PC-9 (cell line): ENCODE results near the gene SORCS2. TPM values are rescaled to one million over a fixed set of nuclear protein-coding genes. Genes with fewer than 3 reads are reported as not detected.
A peak's percentile ranks its signal among the peaks of the same experiment; 100 is the strongest.

ENCODE experiments used
- BruUV-seq: library from RNA; stranded (reverse); fragments of 400-500 nt; replicated peaks from 2 replicates; lab custom pipeline; 2021; lab: Mats Ljungman, UMichigan
- CTCF ChIA-PET: fragments of 300-600 bp; sonication (Branson Sonifier 250); formaldehyde crosslinking; loops from one replicate; lab custom pipeline; 2022; ENCODE audit warnings: antibody characterized with exemption; lab: Charles Lee
- POLR2A ChIA-PET: fragments of 300-600 bp; sonication (Branson Sonifier 250); formaldehyde crosslinking; loops from one replicate; lab custom pipeline; 2022; ENCODE audit warnings: antibody characterized with exemption; ENCODE audit not compliant: unreplicated experiment; lab: Charles Lee
- DNase-seq, 2 experiments: peaks; one replicate each; pipeline versions ENCODE4 v3.0.0 to v3.0.0-alpha.2; 2015 to 2022; ENCODE audit warnings: mixed read lengths in 1 of 2
- H2AFZ ChIP-seq: fragments of 200-600 bp; sonication (generic); 2 replicates; pipeline ENCODE4 v1.8.1; 2017; ENCODE audit warnings: antibody characterized with exemption
- H3F3A ChIP-seq: fragments of 200-600 bp; sonication (generic); 2 replicates; pipeline ENCODE4 v1.8.1; 2017; ENCODE audit warnings: antibody characterized with exemption, mild to moderate bottlenecking, low read depth; ENCODE audit not compliant: insufficient read depth
- H3K27ac ChIP-seq: fragments of 200-600 bp; sonication (generic); 2 replicates; pipeline ENCODE4 v1.6.1; 2016; ENCODE audit warnings: mixed run types
- H3K27me3 ChIP-seq: fragments of 200-600 bp; sonication (generic); 2 replicates; pipeline ENCODE4 v1.6.1; 2016; ENCODE audit warnings: low read depth, mixed run types; ENCODE audit not compliant: insufficient read depth
- H3K36me3 ChIP-seq: fragments of 200-600 bp; sonication (generic); 2 replicates; pipeline ENCODE4 v1.6.1; 2016; ENCODE audit warnings: low read depth, mixed run types
- H3K4me1 ChIP-seq: fragments of 200-600 bp; sonication (generic); replicated peaks from 2 replicates; pipeline ENCODE4 v1.6.1; 2016; ENCODE audit warnings: mixed run types; ENCODE audit not compliant: insufficient read depth
- H3K4me2 ChIP-seq: fragments of 200-600 bp; sonication (generic); 2 replicates; pipeline ENCODE4 v1.6.1; 2017; ENCODE audit warnings: mixed run types
- H3K4me3 ChIP-seq: fragments of 200-600 bp; sonication (generic); 2 replicates; pipeline ENCODE4 v1.6.1; 2016; ENCODE audit warnings: mixed run types
- H3K79me2 ChIP-seq: fragments of 200-600 bp; sonication (generic); 2 replicates; pipeline ENCODE4 v1.6.1; 2017; ENCODE audit warnings: low read depth, mixed run types
- H3K9me2 ChIP-seq: fragments of 200-600 bp; sonication (generic); 2 replicates; pipeline ENCODE4 v1.8.1; 2017; ENCODE audit warnings: mild to moderate bottlenecking; ENCODE audit not compliant: insufficient read depth
- H3K9me3 ChIP-seq: fragments of 200-600 bp; sonication (generic); 2 replicates; pipeline ENCODE4 v1.8.1; 2016; ENCODE audit warnings: low read depth; ENCODE audit not compliant: insufficient read depth
- H4K20me1 ChIP-seq: fragments of 200-600 bp; sonication (generic); 2 replicates; pipeline ENCODE4 v1.8.1; 2017; ENCODE audit not compliant: insufficient read depth
- EZH2 ChIP-seq: fragments of 200-600 bp; sonication (generic); IDR thresholded peaks from 2 replicates; pipeline ENCODE4 v1.8.0; 2017; ENCODE audit warnings: antibody characterized with exemption, low read depth
- intact Hi-C: fragments of 100-400 bp; cut with micrococcal nuclease; formaldehyde crosslinking; loops from one replicate; pipeline ENCODE4 v1.10.0; 2022; ENCODE audit not compliant: unreplicated experiment
- total RNA-seq: library from RNA; stranded (reverse); gene quantifications from 2 replicates; pipeline ENCODE4 v1.2.3, GENCODE V29; 2021
- TF ChIP-seq, protein P1 (sequence below): fragments of 200-600 bp; sonication (generic); conservative IDR thresholded peaks from 2 replicates; pipeline ENCODE4 v1.6.1; 2017; ENCODE audit warnings: mixed run types, antibody characterized with exemption, mild to moderate bottlenecking, moderate library complexity

The SORCS2 gene
- total RNA-seq, 1 experiment from 2014 or later: 25.8 TPM

- H3K36me3 ChIP-seq: no peaks in the 10 kb centered on the region; the same call in 1 of the 2 replicates
- peaks cover 79% of the 10 kb centered on the region for H3K79me2 ChIP-seq
- intact Hi-C loops: loop anchor here (5.0 to 10.0 kb wide), 2 partner anchors 101 to 563 kb away; partner anchors contain the start of gene SORCS2
- no peaks in the 10 kb centered on the region for H3K9me3 ChIP-seq
- H3K4me3 ChIP-seq: peak overlapping the region; percentile 100
- H4K20me1 ChIP-seq: peaks cover 59% of the 10 kb centered on the region
- ChIA-PET POLR2A (no interaction called here), CTCF (no interaction called here)
- H3K4me2 ChIP-seq: peak overlapping the region; percentile 98
- TF ChIP-seq EZH2: no peak
- TF ChIP-seq, protein P1, sequence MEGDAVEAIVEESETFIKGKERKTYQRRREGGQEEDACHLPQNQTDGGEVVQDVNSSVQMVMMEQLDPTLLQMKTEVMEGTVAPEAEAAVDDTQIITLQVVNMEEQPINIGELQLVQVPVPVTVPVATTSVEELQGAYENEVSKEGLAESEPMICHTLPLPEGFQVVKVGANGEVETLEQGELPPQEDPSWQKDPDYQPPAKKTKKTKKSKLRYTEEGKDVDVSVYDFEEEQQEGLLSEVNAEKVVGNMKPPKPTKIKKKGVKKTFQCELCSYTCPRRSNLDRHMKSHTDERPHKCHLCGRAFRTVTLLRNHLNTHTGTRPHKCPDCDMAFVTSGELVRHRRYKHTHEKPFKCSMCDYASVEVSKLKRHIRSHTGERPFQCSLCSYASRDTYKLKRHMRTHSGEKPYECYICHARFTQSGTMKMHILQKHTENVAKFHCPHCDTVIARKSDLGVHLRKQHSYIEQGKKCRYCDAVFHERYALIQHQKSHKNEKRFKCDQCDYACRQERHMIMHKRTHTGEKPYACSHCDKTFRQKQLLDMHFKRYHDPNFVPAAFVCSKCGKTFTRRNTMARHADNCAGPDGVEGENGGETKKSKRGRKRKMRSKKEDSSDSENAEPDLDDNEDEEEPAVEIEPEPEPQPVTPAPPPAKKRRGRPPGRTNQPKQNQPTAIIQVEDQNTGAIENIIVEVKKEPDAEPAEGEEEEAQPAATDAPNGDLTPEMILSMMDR: no peak
- H3K9me2 ChIP-seq: no peaks in the 10 kb centered on the region
- no peaks in the 10 kb centered on the region for H3K27me3 ChIP-seq
- BruUV-seq: TSS peak; percentile 5
- no peak overlapping the region for H3K27ac ChIP-seq
- DNase-seq: no peak
- H2AFZ ChIP-seq: no peak overlapping the region
- peaks cover 35% of the 10 kb centered on the region for H3K4me1 ChIP-seq
- H3F3A ChIP-seq: peaks cover 38% of the 10 kb centered on the region
Observed at GRCh38 chr4:7755561-7755960, 563.2 kb downstream of the SORCS2 start.

- Histone ChIP-seq H3K4me1 (peaks cover 29% of the 10 kb centered on the region), H3K36me3 (no peaks in the 10 kb centered on the region; the same call in 1 of the 2 replicates), H3K79me2 (peaks cover 84% of the 10 kb centered on the region), H3K9me2 (no peaks in the 10 kb centered on the region), H4K20me1 (peaks cover 65% of the 10 kb centered on the region), H3K4me3 (peak overlapping the region; percentile 100), H3K27me3 (no peaks in the 10 kb centered on the region), H3F3A (peaks cover 37% of the 10 kb centered on the region), H3K4me2 (peak overlapping the region; percentile 98), H2AFZ (no peak overlapping the region), H3K9me3 (no peaks in the 10 kb centered on the region), H3K27ac (no peak overlapping the region)
- CTCF ChIA-PET: no interaction called here
- POLR2A ChIA-PET: no interaction called here
- TF ChIP-seq EZH2: no peak
- TF ChIP-seq, protein P1: no peak
- intact Hi-C loops: loop anchor here (5.0 to 10.0 kb wide), 2 partner anchors 101 to 564 kb away; partner anchors contain the start of gene SORCS2
- DNase-seq: no peak
- BruUV-seq: no TSS peak
Observed at GRCh38 chr4:7756071-7756470, 563.7 kb downstream of the SORCS2 start.

DNA sequence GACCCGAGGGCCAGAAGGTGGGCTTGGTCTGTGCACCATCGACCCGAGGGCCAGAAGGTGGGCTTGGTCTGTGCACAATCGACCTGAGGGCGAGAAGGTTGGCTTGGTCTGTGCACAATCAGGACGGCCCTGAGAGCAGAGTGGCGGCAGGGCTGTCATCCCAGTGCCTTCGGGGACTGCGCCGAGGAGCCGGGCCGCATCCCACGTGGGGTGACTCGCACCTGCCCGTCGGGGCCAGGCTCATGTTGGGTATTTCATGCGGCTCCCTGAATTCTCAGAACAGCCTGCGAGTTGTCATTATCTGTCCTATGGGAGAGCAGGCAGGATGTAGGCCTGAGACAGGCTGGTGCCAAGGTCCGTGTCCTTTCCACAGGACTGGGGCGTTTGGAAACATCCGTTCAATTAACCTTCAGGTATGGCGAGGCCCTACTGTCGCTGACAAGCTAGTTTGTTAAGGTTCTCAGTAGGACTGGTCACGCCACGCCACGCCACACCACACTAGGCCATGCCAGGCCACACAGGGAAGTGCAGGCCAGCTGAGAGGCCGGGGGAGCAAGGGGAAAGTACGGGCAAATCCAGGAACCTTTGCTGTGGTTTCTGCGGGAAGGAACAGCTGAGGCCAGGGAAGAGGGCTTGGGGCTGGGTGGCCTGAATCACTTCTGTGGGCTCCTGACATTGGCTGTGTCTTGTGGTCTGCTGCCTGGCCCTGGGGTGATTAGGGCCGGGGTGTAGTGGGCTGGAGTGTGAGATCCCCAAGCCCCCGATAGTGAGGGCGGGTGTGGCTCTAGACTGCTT is 564.4 kb downstream of the SORCS2 start:
- peak overlapping the region; percentile 98 for H3K4me2 ChIP-seq
- peaks cover 28% of the 10 kb centered on the region for H3K4me1 ChIP-seq
- no peaks in the 10 kb centered on the region for H3K9me2 ChIP-seq
- DNase-seq: no peak
- H3K79me2 ChIP-seq: peaks cover 91% of the 10 kb centered on the region
- H3K9me3 ChIP-seq: no peaks in the 10 kb centered on the region
- no TSS peak for BruUV-seq
- no peak overlapping the region for H2AFZ ChIP-seq
- ChIA-PET CTCF (no interaction called here), POLR2A (no interaction called here)
- no peaks in the 10 kb centered on the region; the same call in 1 of the 2 replicates for H3K36me3 ChIP-seq
- no peak for TF ChIP-seq EZH2
- TF ChIP-seq, protein P1: no peak
- H3K4me3 ChIP-seq: peak overlapping the region; percentile 100; the same call in 1 of the 2 replicates
- peaks cover 44% of the 10 kb centered on the region for H3F3A ChIP-seq
- no peaks in the 10 kb centered on the region for H3K27me3 ChIP-seq
- intact Hi-C loops: loop anchor here (5.0 to 10.0 kb wide), 2 partner anchors 102 to 564 kb away; partner anchors contain the start of gene SORCS2
- peaks cover 71% of the 10 kb centered on the region for H4K20me1 ChIP-seq
- no peak overlapping the region for H3K27ac ChIP-seq
